ENCODE results near the gene ALAS1. TPM values are rescaled to one million over a fixed set of nuclear protein-coding genes. Genes with fewer than 3 reads are reported as not detected.

Gene ALAS1
- total and polyA plus RNA-seq, 5 donors, result 95.7 to 123 (median 119) TPM

GRCh38 chr3:52213005-52213404 is 15.0 kb downstream of the ALAS1 start:
- ATAC-seq, result no peak
- intact Hi-C loops (cut with DNase I), result no loop called here

DNA sequence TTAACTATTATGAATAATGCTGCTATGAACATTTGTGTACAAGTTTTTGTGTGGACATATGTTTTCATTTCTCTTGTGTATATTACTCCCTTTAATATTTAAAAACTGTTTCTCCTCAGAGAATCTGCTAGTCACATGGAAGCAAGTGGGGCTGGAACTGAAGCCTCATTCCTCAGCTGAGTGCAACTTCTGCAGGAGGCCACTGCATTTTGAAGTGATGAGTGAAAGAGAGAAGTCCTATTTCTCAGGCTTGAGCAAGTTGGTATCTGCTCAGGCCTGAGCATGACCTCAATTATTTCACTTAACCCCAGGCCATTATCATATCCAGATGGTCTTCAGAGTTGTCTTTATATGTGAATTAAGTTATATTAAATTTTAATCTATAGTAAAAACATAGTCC is 15.9 kb downstream of the ALAS1 start:
- ATAC-seq, result no peak
- peaks cover 11% of the 10 kb centered on the region for H3K4me1 ChIP-seq (ENCODE audit: control insufficient read depth, insufficient read depth, low read length)
- no peak overlapping the region for H3K27ac ChIP-seq (ENCODE audit: low read length)
- H3K4me3 ChIP-seq (ENCODE audit: low read length), result no peak overlapping the region
- H3K9me3 ChIP-seq (ENCODE audit: control insufficient read depth, low read length), result no peaks in the 10 kb centered on the region
- no peak for DNase-seq
- H3K27me3 ChIP-seq (ENCODE audit: control insufficient read depth, insufficient read depth), result no peaks in the 10 kb centered on the region
- intact Hi-C loops (cut with DNase I), result no loop called here

More at GRCh38 chr3:52213005-52213404, 15.0 kb downstream of the ALAS1 start:
- no peaks in the 10 kb centered on the region for H3K27me3 ChIP-seq (ENCODE audit: control insufficient read depth, insufficient read depth)
- H3K27ac ChIP-seq (ENCODE audit: low read length), result no peak overlapping the region
- peaks cover 8% of the 10 kb centered on the region for H3K4me1 ChIP-seq (ENCODE audit: control insufficient read depth, insufficient read depth, low read length)
- 76% methylated on average over 8 of the region's 8 CpGs for WGBS
- DNase-seq, result peak in 1 of 3 donors; percentile 16
- no peak overlapping the region for H3K4me3 ChIP-seq (ENCODE audit: low read length)
- no peaks in the 10 kb centered on the region for H3K9me3 ChIP-seq (ENCODE audit: control insufficient read depth, low read length)

- WGBS, result 88% methylated on average over 7 of the region's 7 CpGs
- Histone ChIP-seq H3K4me3 (ENCODE audit: low read length) (no peak overlapping the region), H3K4me1 (ENCODE audit: control insufficient read depth, insufficient read depth, low read length) (peaks cover 15% of the 10 kb centered on the region), H3K27ac (ENCODE audit: low read length) (no peak overlapping the region), H3K9me3 (ENCODE audit: control insufficient read depth, low read length) (no peaks in the 10 kb centered on the region), H3K27me3 (ENCODE audit: control insufficient read depth, insufficient read depth) (no peaks in the 10 kb centered on the region)
- ATAC-seq (no peak), DNase-seq (peak in 2 of 3 donors; percentile 23 to 37)
- intact Hi-C loops (cut with DNase I), result no loop called here
Measured at GRCh38 chr3:52215351-52215750, 17.4 kb downstream of the ALAS1 start.

- Histone ChIP-seq H3K4me3 (ENCODE audit: low read length) (no peak overlapping the region), H3K4me1 (ENCODE audit: control insufficient read depth, insufficient read depth, low read length) (peaks cover 15% of the 10 kb centered on the region), H3K9me3 (ENCODE audit: control insufficient read depth, low read length) (no peaks in the 10 kb centered on the region), H3K27ac (ENCODE audit: low read length) (peak overlapping the region; percentile 86), H3K27me3 (ENCODE audit: control insufficient read depth, insufficient read depth) (no peaks in the 10 kb centered on the region)
- ATAC-seq (peak; percentile 78 to 86), DNase-seq (peak; percentile 79 to 86 (median 85))
- intact Hi-C loops (cut with DNase I), result no loop called here
- WGBS, result 33% methylated on average over 13 of the region's 13 CpGs
Measured at GRCh38 chr3:52216585-52217408, 18.8 kb downstream of the ALAS1 start.

- Histone ChIP-seq H3K27ac (ENCODE audit: low read length) (peak overlapping the region; percentile 86), H3K27me3 (ENCODE audit: control insufficient read depth, insufficient read depth) (no peaks in the 10 kb centered on the region), H3K4me1 (ENCODE audit: control insufficient read depth, insufficient read depth, low read length) (peaks cover 15% of the 10 kb centered on the region), H3K4me3 (ENCODE audit: low read length) (no peak overlapping the region), H3K9me3 (ENCODE audit: control insufficient read depth, low read length) (no peaks in the 10 kb centered on the region)
- DNase-seq (no peak), ATAC-seq (peak in 1 of 2 donors; percentile 9)
- WGBS, result 64% methylated on average over 10 of the region's 10 CpGs
- intact Hi-C loops (cut with DNase I), result no loop called here
Measured at GRCh38 chr3:52217409-52217805, 19.4 kb downstream of the ALAS1 start.

GRCh38 chr3:52218026-52218425 is 20.1 kb downstream of the ALAS1 start:
- H3K27me3 ChIP-seq (ENCODE audit: control insufficient read depth, insufficient read depth), result no peaks in the 10 kb centered on the region
- H3K4me1 ChIP-seq (ENCODE audit: control insufficient read depth, insufficient read depth, low read length), result peaks cover 15% of the 10 kb centered on the region
- 65% methylated on average over 3 of the region's 3 CpGs for WGBS
- intact Hi-C loops (cut with DNase I), result no loop called here
- no peak overlapping the region for H3K4me3 ChIP-seq (ENCODE audit: low read length)
- ATAC-seq, result no peak
- H3K9me3 ChIP-seq (ENCODE audit: control insufficient read depth, low read length), result no peaks in the 10 kb centered on the region
- H3K27ac ChIP-seq (ENCODE audit: low read length), result peak overlapping the region; percentile 90
- DNase-seq, result no peak

DNA sequence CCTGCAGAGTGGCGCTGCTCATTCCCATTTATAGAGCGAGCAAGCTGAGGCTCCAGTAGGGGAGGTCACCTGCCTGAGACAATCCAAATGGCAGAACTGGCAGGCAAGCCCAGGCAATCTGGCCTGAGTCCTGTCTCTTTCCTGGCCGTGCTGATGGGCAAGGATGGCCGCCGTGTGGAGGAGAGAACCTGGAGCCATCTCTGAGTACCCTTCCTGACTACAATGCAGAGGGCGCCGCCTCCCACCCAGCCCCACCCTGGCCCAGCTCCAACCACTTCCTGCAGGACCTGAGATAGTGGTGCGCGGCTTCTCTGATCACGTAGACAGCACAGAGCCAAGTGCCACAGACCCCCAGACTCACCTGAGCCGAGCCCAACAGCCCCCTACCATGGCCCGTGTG is 20.5 kb downstream of the ALAS1 start:
- DNase-seq, result peak in 1 of 3 donors; percentile 68
- ATAC-seq, result peak in 1 of 2 donors; percentile 16
- H3K4me3 ChIP-seq (ENCODE audit: low read length), result no peak overlapping the region
- WGBS, result 66% methylated on average over 12 of the region's 12 CpGs
- H3K27me3 ChIP-seq (ENCODE audit: control insufficient read depth, insufficient read depth), result no peaks in the 10 kb centered on the region
- no peaks in the 10 kb centered on the region for H3K9me3 ChIP-seq (ENCODE audit: control insufficient read depth, low read length)
- peaks cover 15% of the 10 kb centered on the region for H3K4me1 ChIP-seq (ENCODE audit: control insufficient read depth, insufficient read depth, low read length)
- peak overlapping the region; percentile 90 for H3K27ac ChIP-seq (ENCODE audit: low read length)
- intact Hi-C loops (cut with DNase I), result no loop called here

DNA sequence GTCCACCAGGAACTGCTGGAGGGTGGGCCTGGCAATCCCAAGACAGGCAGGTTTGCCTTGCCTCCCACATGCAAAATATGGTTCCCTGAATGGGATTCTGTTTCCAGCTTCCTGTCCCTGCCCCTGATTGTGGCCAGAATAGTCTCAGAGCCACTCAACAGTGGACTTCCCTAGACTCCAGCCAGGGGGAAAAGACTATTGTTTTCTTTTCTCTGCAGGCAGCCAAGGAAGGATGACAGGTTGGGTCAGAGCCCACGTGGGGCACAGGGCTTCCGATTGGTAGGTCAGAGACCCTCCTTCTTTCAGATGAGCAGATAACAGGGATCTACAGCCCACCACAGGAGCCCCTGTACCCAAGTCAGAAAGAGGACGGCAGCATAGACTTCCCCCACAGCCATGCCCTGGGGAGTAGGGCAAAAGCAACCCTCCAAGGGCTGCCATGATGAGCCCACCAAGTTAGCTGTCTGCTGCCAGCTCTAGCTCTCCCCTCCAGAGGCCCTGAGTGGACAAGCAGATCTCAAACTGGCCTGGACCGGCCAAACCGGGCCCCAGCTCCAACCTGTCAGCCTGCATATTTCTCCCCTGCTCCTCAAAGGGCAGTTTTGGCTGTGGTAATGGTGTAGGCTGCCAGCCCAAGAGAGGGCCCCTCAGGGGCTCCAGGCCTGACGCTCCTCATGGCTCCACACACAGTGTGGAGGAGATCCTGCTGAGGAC is 21.1 kb downstream of the ALAS1 start:
- ATAC-seq (peak in 1 of 2 donors; percentile 53), DNase-seq (peak in 1 of 3 donors; percentile 45)
- 40% methylated on average over 6 of the region's 6 CpGs for WGBS
- Histone ChIP-seq H3K9me3 (ENCODE audit: control insufficient read depth, low read length) (no peaks in the 10 kb centered on the region), H3K27ac (ENCODE audit: low read length) (peak overlapping the region; percentile 90), H3K27me3 (ENCODE audit: control insufficient read depth, insufficient read depth) (no peaks in the 10 kb centered on the region), H3K4me1 (ENCODE audit: control insufficient read depth, insufficient read depth, low read length) (peaks cover 15% of the 10 kb centered on the region), H3K4me3 (ENCODE audit: low read length) (no peak overlapping the region)
- intact Hi-C loops (cut with DNase I), result no loop called here

DNA sequence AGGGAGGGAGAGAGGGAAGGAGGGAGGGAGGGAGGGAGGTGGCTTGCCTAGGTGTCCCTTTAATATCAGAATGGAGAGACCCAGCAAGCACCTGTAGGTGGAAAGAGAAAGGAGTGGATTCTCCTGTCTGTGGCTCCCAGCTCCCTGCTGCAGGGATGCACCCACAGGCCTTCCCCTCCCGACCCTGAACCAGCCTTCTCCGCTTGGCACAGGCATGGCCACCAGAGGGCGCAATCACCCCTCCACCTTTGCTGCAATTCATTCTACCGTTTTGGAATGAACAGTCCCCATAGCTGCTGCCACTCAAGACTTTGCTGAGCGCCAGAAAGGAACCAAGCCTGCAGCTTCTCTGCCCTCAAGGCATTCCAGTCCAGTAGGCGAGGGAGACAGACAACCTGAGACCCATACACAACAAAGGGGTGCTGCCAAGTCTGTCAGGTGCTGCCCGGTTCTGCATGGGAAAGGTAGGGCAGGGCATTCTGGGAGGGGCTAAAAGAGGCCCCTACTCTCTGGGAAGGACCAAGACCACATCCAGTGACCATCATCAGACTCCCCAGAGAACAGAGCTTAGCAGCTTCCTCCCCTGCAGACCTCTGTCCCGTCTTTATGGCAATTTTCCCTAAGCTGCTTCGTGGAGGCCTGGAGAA is 22.5 kb downstream of the ALAS1 start:
- 32% methylated on average over 9 of the region's 9 CpGs for WGBS
- no peak overlapping the region for H3K27ac ChIP-seq (ENCODE audit: low read length)
- intact Hi-C loops (cut with DNase I), result loop anchor here in 3 of 4 donors (5.0 kb wide), 2 partner anchors 117 to 122 kb away; no protein-coding TSS in a partner anchor
- H3K4me3 ChIP-seq (ENCODE audit: low read length), result no peak overlapping the region
- ATAC-seq (peak; percentile 40 to 56), DNase-seq (peak; percentile 83 to 94 (median 94))
- H3K9me3 ChIP-seq (ENCODE audit: control insufficient read depth, low read length), result no peaks in the 10 kb centered on the region
- no peaks in the 10 kb centered on the region for H3K27me3 ChIP-seq (ENCODE audit: control insufficient read depth, insufficient read depth)
- H3K4me1 ChIP-seq (ENCODE audit: control insufficient read depth, insufficient read depth, low read length), result peaks cover 15% of the 10 kb centered on the region

GRCh38 chr3:52221141-52221562 is 23.2 kb downstream of the ALAS1 start:
- ATAC-seq, result no peak
- DNase-seq, result peak in 1 of 3 donors; percentile 37
- Histone ChIP-seq H3K4me1 (ENCODE audit: control insufficient read depth, insufficient read depth, low read length) (peaks cover 15% of the 10 kb centered on the region), H3K27ac (ENCODE audit: low read length) (no peak overlapping the region), H3K4me3 (ENCODE audit: low read length) (no peak overlapping the region), H3K9me3 (ENCODE audit: control insufficient read depth, low read length) (no peaks in the 10 kb centered on the region), H3K27me3 (ENCODE audit: control insufficient read depth, insufficient read depth) (no peaks in the 10 kb centered on the region)
- 93% methylated on average over 27 of the region's 27 CpGs for WGBS
- intact Hi-C loops (cut with DNase I), result loop anchor here in 3 of 4 donors (5.0 kb wide), 2 partner anchors 116 to 121 kb away; no protein-coding TSS in a partner anchor
